HepG2 (cell line): ENCODE measurements around the gene SNX11. TPM values are rescaled to one million over a fixed set of nuclear protein-coding genes. Genes with fewer than 3 reads are reported as not detected.
A peak's percentile ranks its signal among the peaks of the same experiment; 100 is the strongest.

Experiments
- ATAC-seq: fragments of 200-7000 bp; cut with Tn5 transposase; 3 replicates; pipeline ENCODE4 v1.9.1; 2020; ENCODE audit warnings: mild to moderate bottlenecking, moderate library complexity
- BruUV-seq: library from RNA; stranded (reverse); fragments of 400-500 nt; replicated peaks from 2 replicates; lab custom pipeline; 2021; lab: Mats Ljungman, UMichigan
- CTCF ChIA-PET: fragments of 300-600 bp; formaldehyde crosslinking; extraction: SDS; loops from one replicate; lab custom pipeline; 2021; ENCODE audit warnings: low total read pairs, inconsistent platforms, low intra/inter-chr PET ratio; lab: Yijun Ruan, JAX
- POLR2A ChIA-PET: fragments of 350-600 bp; sonication (Branson Sonifier 250); formaldehyde crosslinking; loops from one replicate; lab custom pipeline; 2020; ENCODE audit warnings: antibody characterized with exemption, inconsistent platforms; lab: Yijun Ruan, JAX
- DNase-seq: peaks from one replicate; pipeline ENCODE4 v3.0.0-alpha.2; 2015; ENCODE audit warnings: low spot score
- FAIRE-seq: peaks from 3 replicates; lab custom pipeline; 2011; peaks lifted over from hg19 to GRCh38; lab: Jason Lieb, UNC
- H2AFZ ChIP-seq: one replicate; pipeline ENCODE4 v1.6.1; 2011; ENCODE audit warnings: low read length, inconsistent platforms
- H3K27ac ChIP-seq: fragments of 300-600 bp; 3 replicates; pipeline ENCODE4 v1.8.0; 2011; ENCODE audit warnings: mixed run types, mild to moderate bottlenecking, mixed read lengths, low read length, inconsistent platforms; ENCODE audit not compliant: insufficient read depth; ENCODE audit errors: extremely low read length
- H3K27me3 ChIP-seq, 2 experiments: fragments of 200-600 bp in 1 of 2; 2 replicates in 1 of 2; 3 replicates in 1 of 2; pipeline versions ENCODE4 v1.6.0 to v1.8.0; 2011; ENCODE audit warnings: low read length in 2 of 2, mild to moderate bottlenecking in 2 of 2, moderate library complexity in 2 of 2, inconsistent platforms in 1 of 2; ENCODE audit not compliant: insufficient read depth in 2 of 2, control insufficient read depth in 1 of 2
- H3K36me3 ChIP-seq, 2 experiments: fragments of 200-600 bp in 1 of 2; replicated peaks in 1 of 2; 2 replicates in 1 of 2; 3 replicates in 1 of 2; pipeline versions ENCODE4 v1.5.1 to v1.8.0; 2011; ENCODE audit warnings: low read length in 2 of 2, inconsistent platforms in 1 of 2; ENCODE audit not compliant: insufficient read depth in 2 of 2, control insufficient read depth in 1 of 2
- H3K4me1 ChIP-seq: 2 replicates; pipeline ENCODE4 v1.5.1; 2012; ENCODE audit warnings: low read length, inconsistent platforms; ENCODE audit not compliant: insufficient read depth
- H3K4me2 ChIP-seq: 2 replicates; pipeline ENCODE4 v1.6.0; 2011; ENCODE audit warnings: low read depth, low read length, inconsistent platforms
- H3K4me3 ChIP-seq, 3 experiments: fragments of 200-600 bp in 1 of 3; sonication (generic), shearing (Covaris generic) in 1 of 3; replicated peaks in 1 of 3; 2 replicates each; pipeline ENCODE4 v1.5.1; 2011 to 2016; ENCODE audit warnings: low read length in 3 of 3, inconsistent platforms in 2 of 3, low read depth in 2 of 3, mild to moderate bottlenecking in 2 of 3, control low read depth in 1 of 3, mixed read lengths in 1 of 3; ENCODE audit not compliant: insufficient read depth in 1 of 3
- H3K79me2 ChIP-seq: one replicate; pipeline ENCODE4 v1.6.1; 2011; ENCODE audit warnings: low read length, inconsistent platforms; ENCODE audit not compliant: insufficient read depth
- H3K9ac ChIP-seq: 2 replicates; pipeline ENCODE4 v1.6.0; 2011; ENCODE audit warnings: mild to moderate bottlenecking, low read depth, low read length, inconsistent platforms; ENCODE audit not compliant: insufficient read depth
- H3K9me3 ChIP-seq: 2 replicates; pipeline ENCODE4 v1.5.1; 2012; ENCODE audit warnings: mild to moderate bottlenecking, low read length
- H4K20me1 ChIP-seq: 2 replicates; pipeline ENCODE4 v1.6.0; 2011; ENCODE audit warnings: inconsistent platforms, mild to moderate bottlenecking, low read length, moderate library complexity; ENCODE audit not compliant: insufficient read depth
- AHDC1 ChIP-seq: sonication (generic); formaldehyde crosslinking; IDR thresholded peaks from 2 replicates; pipeline ENCODE4 v1.5.1; 2020; ENCODE audit warnings: mild to moderate bottlenecking, missing genetic modification reagents, borderline replicate concordance
- ATF6 ChIP-seq: sonication (generic); formaldehyde crosslinking; conservative IDR thresholded peaks from 2 replicates; pipeline ENCODE4 v1.4.0; 2020; ENCODE audit warnings: missing genetic modification reagents
- ZC3H13 ChIP-seq: sonication (generic); formaldehyde crosslinking; IDR thresholded peaks from 2 replicates; pipeline ENCODE4 v1.8.1; 2023; ENCODE audit warnings: mild to moderate bottlenecking, missing genetic modification reagents, moderate library complexity
- ZNF878 ChIP-seq: sonication (generic); formaldehyde crosslinking; IDR thresholded peaks from 2 replicates; pipeline ENCODE4 v1.8.1; 2023; ENCODE audit warnings: mild to moderate bottlenecking, missing genetic modification reagents, moderate library complexity
- WGBS: methylation state at CpG from one replicate; pipeline ENCODE4 v1.1.6; 2017; ENCODE audit warnings: low lambda C conversion rate; 5-methylcytosine and 5-hydroxymethylcytosine counted together
- in situ Hi-C: cut with HindIII; loops from 2 replicates; pipeline ENCODE4 v1.10.0; 2017; ENCODE audit warnings: low pct_unique_long_range_greater_than_20kb; ENCODE audit not compliant: extremely low pct_ligation_motif_present
- intact Hi-C: fragments of 100-400 bp; cut with micrococcal nuclease; formaldehyde crosslinking; loops from one replicate; pipeline ENCODE4 v1.10.0; 2022; ENCODE audit not compliant: unreplicated experiment
- polyA plus RNA-seq, 8 experiments: library from polyadenylated mRNA; depleted of rRNA in 3 of 8; stranded (reverse) in 7 of 8; unstranded in 1 of 8; fragments of >200 nt; fragmentation: Illumina TruSeq in 4 of 8; extraction: Trizol in 4 of 8; gene quantifications; 2 replicates each; pipeline versions ENCODE4 v1.2.1 to v1.2.3, GENCODE V29; 2011 to 2016; ENCODE audit warnings: low read depth in 4 of 8, missing spikeins in 1 of 8, mixed read lengths in 1 of 8; ENCODE audit not compliant: insufficient read depth in 1 of 8
- total RNA-seq, 5 experiments: library from RNA; depleted of rRNA; stranded (reverse); fragments of >200 nt; fragmentation: Illumina TruSeq; extraction: Trizol; gene quantifications; 2 replicates each; pipeline ENCODE4 v1.2.3, GENCODE V29; 2016; ENCODE audit warnings: low read depth in 1 of 5

The SNX11 gene
- total and polyA plus RNA-seq, 2 of the 13 experiments (the other 11 are each of a cell fraction or from before 2014, with no cell fraction given), result 12.9 to 14.0 TPM

- POLR2A ChIA-PET, result interaction anchor here (4.1 kb wide), 1 partner anchor 18 kb away, joined by 56 read pairs; the partner anchor contains the start of gene NFE2L1
- in situ Hi-C loops, result no loop called here
- no peaks in the 10 kb centered on the region for H3K9me3 ChIP-seq
- FAIRE-seq (no peak), ATAC-seq (no peak), DNase-seq (no peak)
- no peak overlapping the region for H3K9ac ChIP-seq
- no TSS peak for BruUV-seq
- no peak overlapping the region for H2AFZ ChIP-seq
- no peaks in the 10 kb centered on the region for H3K79me2 ChIP-seq
- H3K27ac ChIP-seq, result no peak overlapping the region
- H4K20me1 ChIP-seq, result no peaks in the 10 kb centered on the region
- no peak overlapping the region for H3K4me2 ChIP-seq
- no peak overlapping the region for H3K4me3 ChIP-seq
- peaks cover 48% of the 10 kb centered on the region for H3K4me1 ChIP-seq
- WGBS, result 96% methylated on average over 1 of the region's 1 CpG
- intact Hi-C loops, result no loop called here
- TF ChIP-seq AHDC1 (CRISPR knock-in tag) (peak; percentile 1; the same call in 1 of the 2 replicates), ZC3H13 (0 out of 2 replicates have a peak, but pooled peaks have one; percentile 20), ATF6 (CRISPR knock-in tag) (no peak), ZNF878 (CRISPR knock-in tag) (no peak)
- TF ChIP-seq, all 625 proteins: peak for 2
- CTCF ChIA-PET, result interaction anchor here (1.9 kb wide), 1 partner anchor 40 kb away, joined by 4 read pairs; no protein-coding TSS in a partner anchor
- Histone ChIP-seq H3K27me3 (no peaks in the 10 kb centered on the region), H3K36me3 (peaks cover 8 to 47% of the 10 kb centered on the region in 2 experiments)
These were observed 40.9 kb upstream of the SNX11 start for GRCh38 chr17:48066656-48067055.
